ENCODE measurements around the gene B3GNT2.

DNA sequence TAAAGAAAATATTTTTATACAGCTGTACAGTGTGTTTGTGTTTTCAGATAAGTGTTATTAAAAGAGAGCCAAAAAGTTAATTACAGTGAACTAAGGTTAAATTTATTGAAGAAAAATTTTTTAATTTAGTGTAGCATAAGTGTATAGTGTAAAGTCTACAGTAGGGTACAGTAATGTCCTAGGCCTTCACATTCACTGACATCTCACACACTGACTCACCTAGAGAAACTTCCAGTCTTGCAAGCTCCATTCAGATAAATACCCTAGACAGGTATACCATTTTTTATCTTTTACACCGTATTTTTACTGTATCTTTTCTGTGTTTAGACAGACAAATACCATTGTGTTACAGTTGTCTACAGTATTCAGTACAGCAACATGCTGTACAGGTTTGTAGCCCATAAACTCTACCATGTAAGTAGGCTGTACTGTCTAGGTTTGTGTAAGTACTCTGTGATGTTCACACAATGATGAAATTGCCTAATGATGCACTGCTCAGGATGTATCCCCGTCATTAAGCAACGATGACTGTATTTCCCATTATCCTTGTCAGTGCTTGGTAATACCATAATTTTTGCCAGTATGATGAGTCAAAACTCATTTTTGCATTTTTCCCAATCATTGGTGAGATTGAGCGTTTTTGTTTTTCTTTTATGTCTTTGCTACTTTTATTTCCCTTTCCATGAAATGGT, 48.2 kb upstream of the B3GNT2 start:
- TF ChIP-seq CTCF (IDR thresholded peaks at IDR 0.05; ENCODE audit: insufficient read depth, low read depth, low read length) (no peak), EZH2 (IDR thresholded peaks at IDR 0.05; ENCODE audit: insufficient read depth, low read length) (no peak)
